WTC11 (cell line): ENCODE measurements around the gene ABCB1. TPM values are rescaled to one million over a fixed set of nuclear protein-coding genes. Genes with fewer than 3 reads are reported as not detected.

Source experiments
- ATAC-seq: fragments of 200-7000 bp; cut with Tn5 transposase; 2 replicates; pipeline ENCODE4 v1.10.0; 2021; ENCODE audit warnings: mild to moderate bottlenecking, moderate library complexity
- CTCF ChIA-PET: fragments of 300-600 bp; sonication (Branson Sonifier 250); formaldehyde crosslinking; loops from one replicate; lab custom pipeline; 2021; ENCODE audit warnings: antibody characterized with exemption; lab: Charles Lee
- POLR2A ChIA-PET: fragments of 350-600 bp; sonication (Branson Sonifier 250); formaldehyde crosslinking; loops from one replicate; lab custom pipeline; 2021; ENCODE audit warnings: antibody characterized with exemption; lab: Charles Lee
- DNase-seq: peaks from one replicate; pipeline ENCODE4 v3.0.0; 2021; ENCODE audit warnings: low spot score
- H3K27ac Mint-ChIP-seq: 2 replicates; pipeline ENCODE4 v1.8.0; 2021; ENCODE audit warnings: mixed read lengths
- H3K27me3 Mint-ChIP-seq: 2 replicates; pipeline ENCODE4 v1.8.0; 2021; ENCODE audit warnings: low read depth, mild to moderate bottlenecking, moderate library complexity, mixed read lengths
- H3K36me3 Mint-ChIP-seq: 2 replicates; pipeline ENCODE4 v1.8.0; 2021; ENCODE audit warnings: mixed read lengths
- H3K4me1 Mint-ChIP-seq: 2 replicates; pipeline ENCODE4 v1.8.0; 2022; ENCODE audit warnings: mixed read lengths
- H3K4me3 Mint-ChIP-seq: 2 replicates; pipeline ENCODE4 v1.8.0; 2021; ENCODE audit warnings: mild to moderate bottlenecking, moderate library complexity, mixed read lengths
- H3K9me3 Mint-ChIP-seq: 2 replicates; pipeline ENCODE4 v1.8.0; 2021; ENCODE audit warnings: mixed read lengths
- ATF6 ChIP-seq: sonication (generic); formaldehyde crosslinking; IDR thresholded peaks from 2 replicates; pipeline ENCODE4 v1.8.1; 2023; ENCODE audit warnings: mild to moderate bottlenecking, missing genetic modification reagents
- CREB1 ChIP-seq: sonication (generic); formaldehyde crosslinking; IDR thresholded peaks from 2 replicates; pipeline ENCODE4 v1.8.0; 2023; ENCODE audit warnings: mild to moderate bottlenecking, missing genetic modification reagents
- HMGXB4 ChIP-seq: sonication (generic); formaldehyde crosslinking; IDR thresholded peaks from 2 replicates; pipeline ENCODE4 v1.8.1; 2023; ENCODE audit warnings: mild to moderate bottlenecking, moderate library complexity, missing genetic modification reagents
- IRF1 ChIP-seq: sonication (generic); formaldehyde crosslinking; IDR thresholded peaks from 2 replicates; pipeline ENCODE4 v1.8.0; 2023; ENCODE audit warnings: missing genetic modification reagents
- MXD4 ChIP-seq: fragments of 250-450 bp; sonication (Bioruptor Pico); IDR thresholded peaks from 2 replicates; pipeline ENCODE4 v1.8.0; 2021; ENCODE audit warnings: mild to moderate bottlenecking, moderate library complexity, borderline replicate concordance
- NFYB ChIP-seq: sonication (generic); formaldehyde crosslinking; conservative IDR thresholded peaks from 2 replicates; pipeline ENCODE4 v1.8.0; 2022; ENCODE audit warnings: low read depth, missing genetic modification reagents
- PREB ChIP-seq: sonication (generic); formaldehyde crosslinking; IDR thresholded peaks from 2 replicates; pipeline ENCODE4 v1.8.1; 2022; ENCODE audit warnings: mild to moderate bottlenecking, missing genetic modification reagents, moderate library complexity, borderline replicate concordance
- RELA ChIP-seq: sonication (generic); formaldehyde crosslinking; IDR thresholded peaks from 2 replicates; pipeline ENCODE4 v1.8.1; 2022; ENCODE audit warnings: missing genetic modification reagents, mild to moderate bottlenecking, borderline replicate concordance
- TEAD4 ChIP-seq: sonication (generic); formaldehyde crosslinking; IDR thresholded peaks from 2 replicates; pipeline ENCODE4 v1.8.0; 2022; ENCODE audit warnings: mild to moderate bottlenecking, missing genetic modification reagents
- TP53 ChIP-seq: sonication (generic); formaldehyde crosslinking; IDR thresholded peaks from 2 replicates; pipeline ENCODE4 v1.8.1; 2023; ENCODE audit warnings: mild to moderate bottlenecking, missing genetic modification reagents
- ZMAT4 ChIP-seq: fragments of 250-450 bp; sonication (Bioruptor Pico); IDR thresholded peaks from 2 replicates; pipeline ENCODE4 v1.9.0; 2021; ENCODE audit warnings: mild to moderate bottlenecking
- ZNF281 ChIP-seq: sonication (generic); formaldehyde crosslinking; IDR thresholded peaks from 2 replicates; pipeline ENCODE4 v1.8.0; 2023; ENCODE audit warnings: mild to moderate bottlenecking, missing genetic modification reagents
- ZNF423 ChIP-seq: fragments of 250-450 bp; sonication (Bioruptor Pico); IDR thresholded peaks from 2 replicates; pipeline ENCODE4 v2.1.2; 2022; ENCODE audit warnings: mild to moderate bottlenecking, moderate library complexity
- total RNA-seq: library from RNA; stranded (reverse); gene quantifications from 3 replicates; pipeline ENCODE4 v1.2.3, GENCODE V29; 2021

The ABCB1 gene
- total RNA-seq, 1 experiment from 2014 or later = 0.94 TPM

- ATAC-seq = no peak
- H3K4me1 Mint-ChIP-seq = no peaks in the 10 kb centered on the region
Observed at GRCh38 chr7:87609916-87610315, 9.2 kb upstream of the ABCB1 start.

More at GRCh38 chr7:87609916-87610315, 9.2 kb upstream of the ABCB1 start:
- DNase-seq = no peak
- no peak overlapping the region for H3K27ac Mint-ChIP-seq
- no peaks in the 10 kb centered on the region for H3K9me3 Mint-ChIP-seq
- TF ChIP-seq MXD4 (no peak), CREB1 (CRISPR knock-in tag) (no peak), HMGXB4 (CRISPR knock-in tag) (no peak), RELA (CRISPR knock-in tag) (no peak), NFYB (CRISPR knock-in tag) (no peak), ZNF423 (CRISPR knock-in tag) (no peak), ATF6 (CRISPR knock-in tag) (no peak), PREB (CRISPR knock-in tag) (no peak), ZMAT4 (CRISPR knock-in tag) (no peak), ZNF281 (CRISPR knock-in tag) (no peak), IRF1 (CRISPR knock-in tag) (no peak), TP53 (CRISPR knock-in tag) (no peak), TEAD4 (CRISPR knock-in tag) (no peak)
- CTCF ChIA-PET = no interaction called here
- POLR2A ChIA-PET = interaction anchor here (0.6 to 1.1 kb wide), 2 partner anchors 9 to 66 kb away, joined by 3 to 7 read pairs; partner anchors contain the start of gene ABCB1
- no peaks in the 10 kb centered on the region; the same call in 1 of the 2 replicates for H3K27me3 Mint-ChIP-seq
- H3K36me3 Mint-ChIP-seq = no peaks in the 10 kb centered on the region
- H3K4me3 Mint-ChIP-seq = no peak overlapping the region
